Epithelial cell of alveolus of lung (primary cell): ENCODE measurements around the gene ZNF507. TPM values are rescaled to one million over a fixed set of nuclear protein-coding genes. Genes with fewer than 3 reads are reported as not detected.

Experiments
- total RNA-seq: library from RNA; depleted of rRNA; stranded (reverse); fragments of >200 nt; gene quantifications from 2 replicates; pipeline ENCODE4 v1.2.1, GENCODE V29; 2015

Gene ZNF507
- 8.7 and 15.5 TPM in 2 replicates for total RNA-seq

GRCh38 chr19:32345261-32346207 lies at the start of gene ZNF507:
Gene ZNF507, plus strand, starts transcription at chr19:32345610. Its CDS starts 7,221 bp downstream, at chr19:32352831.

GRCh38 chr19:32405431-32406160 lies 60.2 kb downstream of the ZNF507 start, which contains the start of gene DPY19L3:
Gene DPY19L3, plus strand, starts transcription at chr19:32405770. Its CDS starts 2,484 bp downstream, at chr19:32408254.

Other genes starting within 250 kb of the ZNF507 start
- gene DPY19L3, start 60.2 kb downstream of the ZNF507 start, total RNA-seq = 15.9 and 27.8 TPM in 2 replicates
- 84.2 and 219 TPM in 2 replicates for gene PDCD5, start 235.6 kb downstream of the ZNF507 start, total RNA-seq